Activated T-cell treated with anti-CD3 and anti-CD28 coated beads, Interleukin-2, amount 50 U/mL, for 72 hours (primary cell): ENCODE data around the gene DNLZ. TPM values are rescaled to one million over a fixed set of nuclear protein-coding genes. Genes with fewer than 3 reads are reported as not detected.

ENCODE experiments used
- ATAC-seq, 2 donors: fragments of 150-1000 bp; cut with Tn5 transposase; replicated peaks in 1 of 2; 2 replicates each; pipeline ENCODE4 v1.10.0; 2021; ENCODE audit warnings: moderate library complexity in 2 of 2, mild to moderate bottlenecking in 1 of 2
- DNase-seq, 2 donors: peaks; one replicate each; pipeline ENCODE4 v3.0.0; 2021 to 2022; ENCODE audit warnings: mixed read lengths in 1 of 2
- H3K27ac Mint-ChIP-seq: one replicate; pipeline ENCODE4 v1.8.0; 2022; ENCODE audit warnings: mild to moderate bottlenecking, moderate library complexity, mixed read lengths
- H3K27me3 Mint-ChIP-seq: one replicate; pipeline ENCODE4 v1.8.0; 2022; ENCODE audit warnings: low read depth, mixed read lengths
- H3K36me3 Mint-ChIP-seq, 2 donors: one replicate each; pipeline ENCODE4 v1.8.0; 2022; ENCODE audit warnings: mixed read lengths in 2 of 2, mild to moderate bottlenecking in 1 of 2; ENCODE audit not compliant: insufficient read depth in 2 of 2
- H3K4me1 Mint-ChIP-seq: one replicate; pipeline ENCODE4 v1.8.0; 2022; ENCODE audit warnings: low read depth, mixed read lengths
- H3K4me3 Mint-ChIP-seq, 2 donors: one replicate each; pipeline ENCODE4 v1.8.0; 2022; ENCODE audit warnings: mild to moderate bottlenecking in 2 of 2, mixed read lengths in 2 of 2, moderate library complexity in 2 of 2
- H3K9me3 Mint-ChIP-seq, 2 donors: one replicate each; pipeline ENCODE4 v1.8.0; 2022; ENCODE audit warnings: mixed read lengths in 2 of 2
- total RNA-seq, 2 donors: library from RNA; stranded (reverse); gene quantifications; one replicate each; pipeline ENCODE4 v1.2.3, GENCODE V29; 2022

Gene DNLZ
- total RNA-seq, 2 donors from 2014 or later: 10.8 to 14.4 TPM

DNA sequence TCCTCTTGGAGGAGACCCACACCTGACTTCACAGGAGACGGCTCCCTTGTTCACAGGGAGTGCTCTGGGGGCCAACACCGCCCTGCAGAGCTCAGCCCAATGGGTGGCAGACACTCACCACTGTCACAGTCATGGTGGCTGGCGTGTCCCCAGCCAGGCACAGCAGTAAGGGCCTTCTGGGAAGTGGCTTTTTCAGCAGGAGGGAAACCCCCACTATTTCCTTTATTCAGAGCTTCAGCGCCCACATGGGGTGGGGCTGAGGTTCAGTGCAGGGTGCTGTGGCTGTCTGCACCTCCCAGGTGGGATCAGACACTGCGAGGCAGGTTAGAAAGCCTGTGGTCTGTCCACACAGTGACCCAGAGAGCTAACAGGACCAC lies 40.0 kb upstream of the DNLZ start:
- peak; percentile 70 to 72 for ATAC-seq
- Mint-ChIP-seq H3K36me3 (peaks cover 4 to 15% of the 10 kb centered on the region in 2 donors), H3K4me3 (peak overlapping the region; percentile 79 to 87), H3K4me1 (peaks cover 72% of the 10 kb centered on the region), H3K27me3 (no peaks in the 10 kb centered on the region), H3K27ac (peak overlapping the region; percentile 94), H3K9me3 (no peaks in the 10 kb centered on the region)
- DNase-seq: peak; percentile 74 to 76

DNA sequence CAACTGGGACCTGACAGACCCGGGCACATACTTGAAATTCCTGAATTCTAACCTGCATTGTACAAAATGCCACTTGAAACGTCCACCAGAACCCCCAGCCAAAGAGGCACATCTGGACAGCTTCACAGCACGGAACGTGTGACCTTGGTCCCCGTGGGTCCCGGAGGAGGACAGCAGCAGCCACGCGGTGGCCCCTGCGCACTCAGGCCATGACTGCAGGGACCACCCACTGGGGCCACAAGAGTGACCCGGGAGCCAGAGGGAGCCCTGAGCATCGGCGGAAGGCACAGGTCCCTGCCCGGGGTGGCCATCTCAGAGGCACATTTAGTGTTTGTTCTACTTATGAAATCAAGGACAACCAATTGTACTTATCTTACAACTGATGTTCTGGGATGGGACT lies 38.5 kb upstream of the DNLZ start:
- Mint-ChIP-seq H3K9me3 (no peaks in the 10 kb centered on the region), H3K27me3 (no peaks in the 10 kb centered on the region), H3K36me3 (peaks cover 2 to 12% of the 10 kb centered on the region in 2 donors), H3K4me3 (peak overlapping the region; percentile 29 to 36), H3K27ac (peak overlapping the region; percentile 83), H3K4me1 (peaks cover 64% of the 10 kb centered on the region)
- ATAC-seq: no peak
- DNase-seq: no peak

DNA sequence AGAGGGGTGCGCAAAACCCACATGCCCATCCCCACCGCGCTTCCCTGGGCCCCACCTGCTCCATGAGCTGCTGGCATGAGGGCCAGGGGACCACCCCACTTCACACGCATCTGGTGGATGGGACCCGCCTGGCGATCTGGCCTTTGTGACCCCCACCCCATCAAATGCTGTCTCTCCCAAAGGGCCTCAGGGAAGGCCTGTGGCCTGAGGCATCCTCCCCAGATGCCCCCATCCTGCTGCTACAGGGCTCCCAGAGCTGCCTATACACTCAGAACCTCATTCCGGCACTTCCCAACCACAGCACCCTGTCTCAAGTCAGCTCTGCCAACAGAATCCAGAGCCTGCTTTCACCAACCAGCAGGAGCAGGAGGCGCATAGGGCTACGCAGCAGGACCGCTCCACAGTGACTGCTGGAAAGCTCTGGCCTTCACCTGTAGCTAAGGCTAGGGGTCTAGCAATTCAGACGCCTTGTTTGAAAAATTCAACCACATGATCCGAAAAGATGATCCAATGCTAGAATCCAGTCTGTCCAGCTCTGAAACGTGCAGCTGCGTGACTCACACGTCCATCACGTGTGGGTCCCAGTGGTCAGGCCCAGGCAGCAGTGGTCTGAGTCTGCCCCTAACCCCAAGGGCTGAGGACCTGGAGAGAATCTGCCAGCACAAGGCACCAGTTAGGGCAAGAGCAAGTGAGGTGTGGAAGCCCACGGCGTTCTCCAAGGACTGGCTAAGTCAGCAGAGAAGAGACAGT lies 37.8 kb upstream of the DNLZ start:
- H3K4me1 Mint-ChIP-seq: peaks cover 60% of the 10 kb centered on the region
- peak overlapping the region; percentile 34 to 35 for H3K4me3 Mint-ChIP-seq
- H3K27ac Mint-ChIP-seq: peak overlapping the region; percentile 83
- H3K36me3 Mint-ChIP-seq: peaks cover 3 to 13% of the 10 kb centered on the region in 2 donors
- H3K27me3 Mint-ChIP-seq: no peaks in the 10 kb centered on the region
- no peak for ATAC-seq
- no peaks in the 10 kb centered on the region for H3K9me3 Mint-ChIP-seq
- DNase-seq: no peak

DNA sequence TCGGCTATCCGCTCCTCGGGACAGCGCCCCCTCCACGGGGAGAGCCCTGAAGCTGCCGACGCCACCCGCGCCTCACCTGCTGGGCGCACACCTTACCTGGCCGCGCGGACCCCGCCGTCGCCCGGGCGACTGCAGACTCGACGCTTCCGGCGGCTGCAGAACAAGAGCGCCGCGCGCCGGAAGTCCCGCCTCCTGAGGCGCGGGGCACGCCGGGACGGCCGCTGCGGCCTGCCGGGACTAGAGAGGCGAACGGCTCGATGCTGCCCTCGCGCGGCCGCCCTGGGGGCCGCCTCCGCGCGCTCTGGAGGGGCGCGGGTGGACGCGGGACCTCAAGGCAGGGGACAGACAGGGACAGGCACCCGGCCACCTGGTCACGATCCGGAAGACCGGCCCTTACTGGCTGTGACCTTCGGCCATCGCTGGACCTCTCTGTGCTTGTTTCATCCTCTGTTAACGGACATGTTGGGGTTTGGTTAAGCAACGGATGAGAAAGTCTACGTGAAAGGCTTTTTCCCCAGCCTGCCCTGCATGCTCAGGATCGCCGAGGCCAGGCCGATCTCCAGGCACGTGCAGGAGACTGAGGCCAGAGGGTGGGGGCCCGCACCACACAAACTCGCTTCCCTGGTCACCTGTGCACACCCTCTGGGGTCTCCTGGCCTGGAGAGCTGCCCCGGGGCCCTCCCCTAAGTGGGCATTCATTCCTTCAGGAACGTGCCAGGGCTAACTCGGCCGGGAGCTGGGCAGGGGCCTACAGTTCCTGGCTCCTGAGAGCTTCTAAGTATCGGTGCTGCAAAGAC lies 36.7 kb upstream of the DNLZ start, which contains the start of gene SNAPC4:
Gene SNAPC4 (minus strand): TSS at position 133 of the 797 bp plus-strand sequence. CDS start 1,742 bp downstream, outside the sequence.
- Mint-ChIP-seq H3K4me3 (peak within 1 kb of the TSS; percentile 90 to 93), H3K9me3 (no peaks in the 10 kb centered on the region), H3K27me3 (no peaks in the 10 kb centered on the region), H3K36me3 (peaks cover 4 to 12% of the 10 kb centered on the region in 2 donors), H3K4me1 (peaks cover 51% of the 10 kb centered on the region), H3K27ac (peak within 1 kb of the TSS; percentile 74)
- DNase-seq (peak; percentile 89 to 95), ATAC-seq (peak; percentile 78)

DNA sequence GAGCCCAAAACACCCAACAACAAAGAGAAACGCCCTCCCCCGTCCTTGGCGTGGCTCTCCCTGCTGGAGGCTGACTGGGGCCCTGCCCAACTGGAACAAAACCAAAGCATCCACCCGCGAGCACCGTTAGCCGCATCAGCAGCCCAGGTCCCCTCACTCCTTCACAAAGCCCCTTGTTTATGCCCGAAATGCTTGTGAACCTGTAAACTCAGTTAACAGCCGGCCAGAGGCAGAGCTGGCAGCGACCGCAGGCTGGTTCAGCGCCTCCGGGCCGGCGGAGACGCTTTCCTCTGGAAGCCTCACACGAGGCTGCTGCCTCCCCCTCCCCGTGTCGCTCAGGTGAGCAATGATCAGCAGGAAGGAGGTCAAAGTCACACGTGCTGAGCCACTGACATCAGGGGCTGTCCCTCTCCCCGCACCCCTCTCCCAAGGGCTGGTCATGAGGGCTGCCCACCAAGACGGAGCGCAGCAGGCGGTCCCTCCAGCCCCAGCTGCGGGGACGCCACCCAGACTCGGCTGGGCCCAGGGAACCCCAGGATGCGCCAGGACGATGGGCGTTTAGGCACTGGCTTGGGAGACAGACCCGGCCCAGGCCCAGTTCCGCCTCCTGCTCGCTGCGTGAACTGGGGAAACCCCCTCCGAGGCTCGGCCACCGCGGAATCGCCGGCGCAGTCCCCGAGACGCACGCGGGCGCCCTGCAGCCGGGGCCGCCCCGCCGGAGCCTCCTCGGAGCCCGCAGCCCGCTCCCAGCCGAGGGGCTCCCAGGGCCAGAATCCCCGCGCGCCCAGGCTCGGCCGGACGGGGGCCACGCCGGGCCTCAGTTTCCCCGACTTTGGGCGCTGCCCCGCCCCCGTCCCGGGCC lies 35.9 kb upstream of the DNLZ start:
- ATAC-seq: peak; percentile 35 to 42

DNA sequence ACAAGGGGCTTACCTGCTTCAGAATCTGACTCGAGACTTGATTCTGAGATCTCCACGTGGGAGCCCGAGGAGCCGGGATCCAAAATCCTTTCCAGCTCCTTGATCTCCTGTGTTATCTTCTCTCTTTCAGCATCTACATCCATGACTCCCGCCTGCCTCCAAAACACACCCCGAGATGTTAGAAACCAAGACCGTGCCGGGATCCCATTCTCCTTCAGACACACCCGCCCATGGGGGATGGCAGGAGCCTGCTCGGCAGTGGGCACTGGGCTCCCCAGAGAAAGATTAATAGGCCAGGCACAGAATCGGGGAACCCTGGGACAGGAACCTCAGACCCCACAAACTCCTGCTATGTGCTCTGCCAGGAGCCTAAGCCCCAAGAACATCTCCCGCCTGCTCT lies 34.7 kb upstream of the DNLZ start:
- Mint-ChIP-seq H3K27me3 (no peaks in the 10 kb centered on the region), H3K4me3 (peak overlapping the region; percentile 90 to 93), H3K27ac (no peak overlapping the region), H3K4me1 (peaks cover 32% of the 10 kb centered on the region), H3K36me3 (peaks cover 4 to 13% of the 10 kb centered on the region in 2 donors), H3K9me3 (no peaks in the 10 kb centered on the region)
- no peak for ATAC-seq
- DNase-seq: no peak

More for the DNA sequence above, 35.9 kb upstream of the DNLZ start:
- Mint-ChIP-seq H3K27me3 (no peaks in the 10 kb centered on the region), H3K4me3 (peak overlapping the region; percentile 90 to 93), H3K36me3 (peaks cover 4 to 13% of the 10 kb centered on the region in 2 donors), H3K4me1 (peaks cover 43% of the 10 kb centered on the region), H3K9me3 (no peaks in the 10 kb centered on the region), H3K27ac (peak overlapping the region; percentile 74)
- DNase-seq: peak; percentile 53 to 60

DNA sequence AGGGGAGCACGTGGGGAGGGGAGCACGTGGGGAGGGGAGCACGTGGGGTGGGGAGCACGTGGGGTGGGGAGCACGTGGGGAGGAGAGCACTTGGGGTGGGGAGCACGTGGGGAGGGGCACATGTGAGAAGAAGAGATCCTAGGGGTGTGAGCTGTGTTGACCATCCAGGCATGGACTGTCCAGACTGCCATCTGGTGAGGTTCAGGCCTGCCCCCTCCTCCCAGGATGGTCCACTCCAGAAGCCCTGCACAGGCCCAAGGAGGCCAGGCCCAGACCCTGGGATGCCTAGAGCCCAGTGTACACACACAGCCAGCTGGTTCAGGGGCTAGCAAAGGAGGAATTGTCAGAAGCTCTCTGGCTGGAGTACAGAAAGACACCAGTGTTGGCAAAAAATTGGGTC lies 34.1 kb upstream of the DNLZ start:
- H3K36me3 Mint-ChIP-seq: peaks cover 4 to 11% of the 10 kb centered on the region in 2 donors
- no peak overlapping the region for H3K4me3 Mint-ChIP-seq
- no peak for DNase-seq
- no peak overlapping the region for H3K27ac Mint-ChIP-seq
- H3K27me3 Mint-ChIP-seq: no peaks in the 10 kb centered on the region
- peaks cover 29% of the 10 kb centered on the region for H3K4me1 Mint-ChIP-seq
- no peaks in the 10 kb centered on the region for H3K9me3 Mint-ChIP-seq
- no peak for ATAC-seq

DNA sequence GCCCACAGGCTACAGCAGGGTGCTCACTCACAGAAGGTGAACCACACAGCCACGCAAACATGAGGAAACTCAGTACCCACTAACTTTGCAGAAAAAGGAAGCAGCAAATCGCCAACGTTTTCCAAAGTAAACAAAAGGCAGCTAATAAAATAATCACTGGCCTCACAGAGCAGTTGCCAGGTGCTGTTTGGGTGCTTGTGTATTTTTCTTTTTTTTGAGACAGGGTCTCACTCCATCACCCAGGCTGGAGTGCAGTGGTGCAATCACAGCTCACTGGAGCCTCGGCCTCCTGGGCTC lies 32.6 kb upstream of the DNLZ start:
- H3K27ac Mint-ChIP-seq: no peak overlapping the region
- H3K27me3 Mint-ChIP-seq: no peaks in the 10 kb centered on the region
- ATAC-seq (no peak), DNase-seq (no peak)
- peaks cover 20% of the 10 kb centered on the region for H3K4me1 Mint-ChIP-seq
- peaks cover 6 to 13% of the 10 kb centered on the region in 2 donors for H3K36me3 Mint-ChIP-seq
- no peaks in the 10 kb centered on the region for H3K9me3 Mint-ChIP-seq
- H3K4me3 Mint-ChIP-seq: no peak overlapping the region

DNA sequence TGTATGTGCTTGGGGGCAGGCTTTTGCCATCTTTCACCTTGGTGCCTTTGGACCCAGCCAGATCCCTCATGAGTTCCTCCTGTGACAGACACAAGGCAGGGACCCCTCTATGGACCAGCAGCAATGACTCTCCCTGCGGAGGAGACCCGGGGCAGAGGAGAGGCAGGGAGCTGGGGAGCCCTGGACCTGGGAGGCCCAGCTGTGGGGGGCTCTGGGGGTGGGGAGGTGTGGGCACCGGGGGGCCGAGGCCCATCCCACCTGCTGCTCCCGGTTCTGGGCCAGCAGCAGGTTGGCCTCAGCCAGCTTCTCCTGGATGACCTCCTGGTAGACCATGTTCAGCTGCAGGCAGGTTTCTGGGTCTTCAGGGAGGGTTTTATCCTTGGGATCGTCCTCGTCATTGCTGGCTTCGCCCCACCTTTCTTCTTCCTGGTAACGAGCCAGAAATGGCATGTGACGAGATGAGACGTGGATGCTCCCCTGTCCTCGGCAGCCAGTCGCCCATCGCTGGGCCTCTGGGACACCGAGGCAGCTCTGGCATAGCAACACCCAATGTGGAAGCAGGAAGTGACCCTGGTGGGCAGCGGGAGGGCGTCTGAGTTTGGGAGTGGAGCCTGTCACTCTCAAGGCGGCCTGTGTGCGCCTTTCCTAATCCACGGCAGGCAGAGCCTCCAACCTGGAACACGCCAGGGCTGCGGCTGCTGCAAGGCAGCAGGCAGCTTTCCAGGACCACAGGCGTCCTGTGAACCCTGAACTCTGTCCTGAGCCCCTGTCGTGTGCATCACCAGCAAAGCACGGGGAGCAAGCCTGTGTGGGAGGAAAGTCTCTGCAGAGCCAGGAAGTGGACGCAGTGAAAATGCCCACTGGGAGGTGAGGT lies 32.0 kb upstream of the DNLZ start:
- peaks cover 7 to 13% of the 10 kb centered on the region in 2 donors for H3K36me3 Mint-ChIP-seq
- H3K4me1 Mint-ChIP-seq: peaks cover 15% of the 10 kb centered on the region
- H3K27ac Mint-ChIP-seq: no peak overlapping the region
- no peak for ATAC-seq
- no peak for DNase-seq
- no peaks in the 10 kb centered on the region for H3K9me3 Mint-ChIP-seq
- H3K4me3 Mint-ChIP-seq: no peak overlapping the region
- no peaks in the 10 kb centered on the region for H3K27me3 Mint-ChIP-seq

DNA sequence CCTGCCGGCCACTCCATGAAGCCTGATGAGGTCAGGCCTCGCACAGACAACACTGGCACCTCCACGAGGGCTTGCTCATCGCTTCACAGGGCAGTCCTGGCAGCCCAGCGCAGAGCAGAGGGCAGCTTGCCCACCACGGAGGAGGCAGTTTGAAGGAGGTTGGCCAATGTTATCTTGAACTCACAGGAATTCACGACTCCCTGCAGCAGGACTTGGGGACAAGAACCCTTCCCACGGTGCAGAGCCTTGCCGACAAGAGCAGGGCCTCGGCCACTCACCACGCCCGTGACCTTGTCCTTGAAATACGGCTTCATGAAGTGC lies 31.4 kb upstream of the DNLZ start:
- H3K4me3 Mint-ChIP-seq: no peak overlapping the region
- no peaks in the 10 kb centered on the region for H3K27me3 Mint-ChIP-seq
- peaks cover 12% of the 10 kb centered on the region for H3K4me1 Mint-ChIP-seq
- H3K27ac Mint-ChIP-seq: no peak overlapping the region
- no peak for ATAC-seq
- no peaks in the 10 kb centered on the region for H3K9me3 Mint-ChIP-seq
- DNase-seq: no peak
- H3K36me3 Mint-ChIP-seq: peaks cover 7 to 17% of the 10 kb centered on the region in 2 donors

DNA sequence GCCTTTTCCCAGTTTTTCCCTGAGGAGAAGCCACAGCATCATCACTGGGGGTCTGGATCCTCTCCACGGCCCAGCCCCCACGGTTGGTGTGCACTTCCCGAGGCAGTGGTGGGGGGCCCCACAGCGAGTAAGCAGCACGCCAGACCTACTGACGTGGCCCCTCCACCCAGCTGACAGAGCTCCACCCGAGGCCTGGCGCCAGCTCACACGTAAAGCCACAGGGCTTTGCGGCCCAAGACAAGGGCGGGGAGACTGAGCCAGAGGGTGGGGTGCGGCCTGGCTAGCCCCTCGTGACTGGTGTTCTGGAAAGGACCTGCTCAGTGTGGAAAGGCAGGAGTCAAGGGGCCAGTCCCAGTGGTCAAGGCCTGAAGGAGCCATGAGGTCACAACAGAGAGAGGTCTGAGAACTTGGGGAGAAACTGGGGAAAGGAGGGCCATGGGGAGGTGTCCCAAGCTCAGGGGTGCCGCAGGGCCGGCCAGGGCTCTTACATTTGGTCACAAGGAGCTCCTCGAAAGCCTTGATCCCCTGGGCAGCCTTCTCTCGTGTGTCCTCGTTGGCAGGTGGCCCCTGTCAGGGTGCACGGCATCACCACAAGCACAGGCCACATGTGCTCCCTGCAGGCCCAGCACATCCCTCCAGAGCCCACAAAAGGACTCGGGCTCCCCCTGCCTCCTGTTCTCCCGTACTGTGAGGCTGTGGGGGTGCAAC lies 30.9 kb upstream of the DNLZ start:
- ATAC-seq: no peak
- no peaks in the 10 kb centered on the region for H3K9me3 Mint-ChIP-seq
- peaks cover 12% of the 10 kb centered on the region for H3K4me1 Mint-ChIP-seq
- peaks cover 9 to 21% of the 10 kb centered on the region in 2 donors for H3K36me3 Mint-ChIP-seq
- no peak overlapping the region for H3K4me3 Mint-ChIP-seq
- H3K27ac Mint-ChIP-seq: no peak overlapping the region
- no peak for DNase-seq
- no peaks in the 10 kb centered on the region for H3K27me3 Mint-ChIP-seq

DNA sequence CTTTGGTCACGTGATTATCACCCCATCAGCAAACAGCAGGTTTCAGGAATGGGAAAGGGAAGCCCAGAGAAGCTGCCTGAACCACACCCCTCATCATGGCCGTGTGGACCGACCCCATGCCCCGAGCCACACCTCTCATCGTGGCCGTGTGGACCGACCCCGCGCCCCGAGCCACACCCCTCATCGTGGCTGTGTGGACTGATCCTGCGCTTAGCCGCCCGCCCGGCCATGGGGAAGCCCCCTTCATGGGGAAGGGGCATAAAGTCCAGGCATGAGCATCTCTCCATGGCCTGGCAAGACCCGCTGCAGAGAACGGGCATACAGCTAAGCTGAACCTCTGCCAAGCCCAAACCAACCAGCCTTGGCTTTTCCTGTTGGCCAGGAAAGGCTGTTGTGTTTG lies 30.0 kb upstream of the DNLZ start:
- peaks cover 3% of the 10 kb centered on the region for H3K4me1 Mint-ChIP-seq
- H3K9me3 Mint-ChIP-seq: no peaks in the 10 kb centered on the region
- H3K27me3 Mint-ChIP-seq: no peaks in the 10 kb centered on the region
- ATAC-seq (no peak), DNase-seq (no peak)
- H3K36me3 Mint-ChIP-seq: peaks cover 9 to 21% of the 10 kb centered on the region in 2 donors
- H3K27ac Mint-ChIP-seq: no peak overlapping the region
- no peak overlapping the region for H3K4me3 Mint-ChIP-seq
